ENCODE results near the gene MAP3K9.

Gene MAP3K9

GRCh38 chr14:70830998-70831781 lies 21.9 kb upstream of the MAP3K9 start:
- no peak overlapping the region for H3K4me3 ChIP-seq (ENCODE audit: low read depth, low read length)
- TF ChIP-seq CTCF (IDR thresholded peaks at IDR 0.05; ENCODE audit: borderline replicate concordance, insufficient read depth, low read depth, low read length), result no peak

GRCh38 chr14:70828188-70828587 lies 18.9 kb upstream of the MAP3K9 start:
- H3K4me3 ChIP-seq (ENCODE audit: low read depth, low read length), result no peak overlapping the region
- TF ChIP-seq CTCF (IDR thresholded peaks at IDR 0.05; ENCODE audit: borderline replicate concordance, insufficient read depth, low read depth, low read length), result no peak

GRCh38 chr14:70827752-70828151 lies 18.4 kb upstream of the MAP3K9 start:
- no peak overlapping the region for H3K4me3 ChIP-seq (ENCODE audit: low read depth, low read length)
- TF ChIP-seq CTCF (IDR thresholded peaks at IDR 0.05; ENCODE audit: borderline replicate concordance, insufficient read depth, low read depth, low read length), result no peak

DNA sequence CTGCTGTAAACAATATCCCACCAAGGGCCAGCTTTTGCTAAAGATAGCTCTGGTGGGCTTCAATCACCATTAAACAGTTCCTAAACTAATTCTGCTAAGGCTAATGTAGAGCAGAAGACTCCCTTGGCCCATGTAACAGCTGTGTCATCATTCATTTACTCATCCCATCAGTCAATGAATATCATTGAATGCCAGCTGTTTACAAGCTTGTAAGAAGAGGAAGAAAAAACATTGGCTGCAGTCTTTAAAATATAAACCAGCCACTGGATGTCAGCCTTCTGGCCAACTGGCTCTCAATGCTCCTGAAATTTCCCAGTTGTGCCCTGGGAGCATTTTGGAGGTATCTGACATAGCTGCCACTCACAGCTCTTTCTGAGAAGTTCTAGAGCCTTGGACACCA lies 18.0 kb upstream of the MAP3K9 start:
- no peak for TF ChIP-seq CTCF (IDR thresholded peaks at IDR 0.05; ENCODE audit: borderline replicate concordance, insufficient read depth, low read depth, low read length)
- no peak overlapping the region for H3K4me3 ChIP-seq (ENCODE audit: low read depth, low read length)

- no peak for TF ChIP-seq CTCF (IDR thresholded peaks at IDR 0.05; ENCODE audit: borderline replicate concordance, insufficient read depth, low read depth, low read length)
- H3K4me3 ChIP-seq (ENCODE audit: low read depth, low read length), result no peak overlapping the region
Observed at GRCh38 chr14:70823281-70823680, 14.0 kb upstream of the MAP3K9 start.

DNA sequence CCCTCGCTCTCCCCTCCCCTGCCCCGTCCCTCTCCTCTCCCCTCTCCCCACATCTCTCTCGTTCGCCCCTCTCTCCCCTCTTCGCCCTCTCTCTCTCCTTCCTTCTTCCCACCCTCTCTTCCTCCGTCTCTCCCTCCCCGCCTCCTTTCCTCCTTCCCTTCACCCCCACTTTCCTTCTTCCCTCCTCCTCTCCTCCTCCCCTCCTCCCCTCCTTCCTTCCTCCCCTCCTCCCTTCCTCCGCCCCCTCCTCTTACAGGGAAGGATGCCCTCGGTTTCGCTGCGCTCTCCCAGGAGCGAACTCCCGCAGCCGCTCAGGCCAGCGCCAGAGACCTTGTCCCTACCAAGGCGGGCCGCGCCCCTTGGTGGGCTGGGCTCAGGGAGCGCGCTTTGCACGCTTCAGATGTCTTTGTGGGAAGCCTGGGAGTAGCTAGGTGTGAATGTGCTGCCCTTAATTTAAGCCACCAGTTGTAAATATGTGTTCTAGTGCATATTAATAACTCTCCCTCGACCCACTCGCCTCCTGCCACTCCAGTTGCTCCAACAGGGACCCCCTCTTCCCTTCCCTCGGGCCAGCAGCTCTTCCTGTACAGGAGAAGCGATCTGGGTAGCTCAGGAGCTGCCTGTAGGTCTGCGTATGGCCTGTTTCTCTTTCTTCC lies 13.3 kb upstream of the MAP3K9 start:
- no peak for TF ChIP-seq CTCF (IDR thresholded peaks at IDR 0.05; ENCODE audit: borderline replicate concordance, insufficient read depth, low read depth, low read length)
- H3K4me3 ChIP-seq (ENCODE audit: low read depth, low read length), result peak overlapping the region; percentile 60
